ENCODE data around the gene ZEB1. TPM values are rescaled to one million over a fixed set of nuclear protein-coding genes. Genes with fewer than 3 reads are reported as not detected.

ZEB1 gene
- total RNA-seq, 1 experiment from 2014 or later, result 0.39 TPM

DNA sequence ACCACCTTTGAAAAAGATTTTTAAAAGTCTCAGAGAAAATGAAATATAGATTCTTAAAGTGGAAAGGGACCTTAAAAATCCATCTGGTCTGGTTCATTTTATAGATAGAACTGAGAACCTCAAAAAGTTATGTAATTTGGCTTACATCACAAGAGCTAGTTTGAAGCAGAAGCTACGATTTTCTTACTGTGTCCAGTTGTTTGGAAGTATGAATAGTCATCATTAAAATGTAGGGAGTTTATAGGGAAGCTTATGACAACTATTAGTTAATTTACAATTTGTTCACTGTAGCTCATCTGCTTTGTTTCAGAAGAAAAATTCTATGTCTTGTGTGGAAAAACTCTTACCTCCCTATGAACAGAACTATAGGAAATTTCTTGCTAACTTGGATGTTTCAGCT lies 26.9 kb downstream of the ZEB1 start:
- Histone ChIP-seq H2BK15ac (ENCODE audit: low read depth, low read length) (no peak overlapping the region), H4K8ac (replicated peaks; ENCODE audit: insufficient read length, low read depth, low read length) (no peak overlapping the region), H2BK120ac (ENCODE audit: low read depth, low read length, poor library complexity, severe bottlenecking) (no peak overlapping the region), H2AFZ (ENCODE audit: low read length) (no peak overlapping the region), H3K23me2 (ENCODE audit: insufficient read length, low read depth, low read length, poor library complexity, severe bottlenecking) (no peaks in the 10 kb centered on the region), H3K56ac (ENCODE audit: insufficient read length, low read depth, low read length) (no peak overlapping the region), H3K79me1 (ENCODE audit: insufficient read depth, low read depth, low read length, poor library complexity, severe bottlenecking) (no peaks in the 10 kb centered on the region), H2BK20ac (ENCODE audit: low read depth, low read length, poor library complexity, severe bottlenecking) (no peak overlapping the region), H3K4me1 (ENCODE audit: insufficient read depth, low read length) (no peaks in the 10 kb centered on the region), H3K18ac (ENCODE audit: insufficient read length, low read depth, low read length) (no peak overlapping the region), H3K14ac (ENCODE audit: insufficient read depth, low read length) (no peak overlapping the region), H2BK12ac (ENCODE audit: insufficient read length, low read depth, low read length) (no peak overlapping the region), H3K27me3 (ENCODE audit: insufficient read depth, low read length) (no peaks in the 10 kb centered on the region), H3K9me3 (ENCODE audit: control insufficient read depth, low read depth, low read length) (no peaks in the 10 kb centered on the region), H3K9ac (ENCODE audit: extremely low read depth, insufficient read length, low read length) (no peak overlapping the region), H3K27ac (ENCODE audit: insufficient read length, low read depth, low read length) (no peak overlapping the region), H3K4me2 (ENCODE audit: insufficient read depth, insufficient read length, low read length) (no peak overlapping the region), H3K4ac (ENCODE audit: low read depth, low read length) (no peak overlapping the region), H4K91ac (ENCODE audit: insufficient read length, low read depth, low read length) (no peak overlapping the region), H3K79me2 (ENCODE audit: insufficient read depth, low read length) (no peaks in the 10 kb centered on the region), H4K20me1 (ENCODE audit: control insufficient read depth, insufficient read depth, insufficient read length) (no peaks in the 10 kb centered on the region), H2BK5ac (ENCODE audit: insufficient read length, low read length) (no peak overlapping the region), H4K5ac (ENCODE audit: insufficient read length, low read depth, low read length) (no peak overlapping the region), H2AK5ac (ENCODE audit: insufficient read length, low read length) (no peak overlapping the region), H3K23ac (ENCODE audit: insufficient read length, low read depth, low read length) (no peak overlapping the region), H3T11ph (ENCODE audit: low read length) (no peak overlapping the region)
- H3K27me3 Mint-ChIP-seq (ENCODE audit: low read depth), result no peaks in the 10 kb centered on the region
- H3K4me3 Mint-ChIP-seq, result no peak overlapping the region
- TF ChIP-seq, protein P1, sequence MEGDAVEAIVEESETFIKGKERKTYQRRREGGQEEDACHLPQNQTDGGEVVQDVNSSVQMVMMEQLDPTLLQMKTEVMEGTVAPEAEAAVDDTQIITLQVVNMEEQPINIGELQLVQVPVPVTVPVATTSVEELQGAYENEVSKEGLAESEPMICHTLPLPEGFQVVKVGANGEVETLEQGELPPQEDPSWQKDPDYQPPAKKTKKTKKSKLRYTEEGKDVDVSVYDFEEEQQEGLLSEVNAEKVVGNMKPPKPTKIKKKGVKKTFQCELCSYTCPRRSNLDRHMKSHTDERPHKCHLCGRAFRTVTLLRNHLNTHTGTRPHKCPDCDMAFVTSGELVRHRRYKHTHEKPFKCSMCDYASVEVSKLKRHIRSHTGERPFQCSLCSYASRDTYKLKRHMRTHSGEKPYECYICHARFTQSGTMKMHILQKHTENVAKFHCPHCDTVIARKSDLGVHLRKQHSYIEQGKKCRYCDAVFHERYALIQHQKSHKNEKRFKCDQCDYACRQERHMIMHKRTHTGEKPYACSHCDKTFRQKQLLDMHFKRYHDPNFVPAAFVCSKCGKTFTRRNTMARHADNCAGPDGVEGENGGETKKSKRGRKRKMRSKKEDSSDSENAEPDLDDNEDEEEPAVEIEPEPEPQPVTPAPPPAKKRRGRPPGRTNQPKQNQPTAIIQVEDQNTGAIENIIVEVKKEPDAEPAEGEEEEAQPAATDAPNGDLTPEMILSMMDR (conservative IDR thresholded peaks at IDR 0.05), result no peak
- H3K27ac Mint-ChIP-seq, result no peak overlapping the region
- no peaks in the 10 kb centered on the region for H3K36me3 Mint-ChIP-seq (ENCODE audit: insufficient read depth in 1 of 3, low read depth in 3 of 3)
- no CpG with 5 or more reads among the region's 1 CpG for WGBS (ENCODE audit: extremely low coverage, insufficient read length, low lambda C conversion rate)
- peaks cover 2 to 6% of the 10 kb centered on the region in 2 experiments; a peak in 2 of 4 replicates for H3K4me1 Mint-ChIP-seq
- no peak for DNase-seq
- no peaks in the 10 kb centered on the region for H3K9me3 Mint-ChIP-seq
